ENCODE results near the gene NOTO.
"Not testable (repeated sequence)": the region's sequence is repeated elsewhere in the genome, so short reads cannot be mapped to it uniquely, and the experiment has no call there.

The NOTO gene, protein sequence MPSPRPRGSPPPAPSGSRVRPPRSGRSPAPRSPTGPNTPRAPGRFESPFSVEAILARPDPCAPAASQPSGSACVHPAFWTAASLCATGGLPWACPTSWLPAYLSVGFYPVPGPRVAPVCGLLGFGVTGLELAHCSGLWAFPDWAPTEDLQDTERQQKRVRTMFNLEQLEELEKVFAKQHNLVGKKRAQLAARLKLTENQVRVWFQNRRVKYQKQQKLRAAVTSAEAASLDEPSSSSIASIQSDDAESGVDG

DNA sequence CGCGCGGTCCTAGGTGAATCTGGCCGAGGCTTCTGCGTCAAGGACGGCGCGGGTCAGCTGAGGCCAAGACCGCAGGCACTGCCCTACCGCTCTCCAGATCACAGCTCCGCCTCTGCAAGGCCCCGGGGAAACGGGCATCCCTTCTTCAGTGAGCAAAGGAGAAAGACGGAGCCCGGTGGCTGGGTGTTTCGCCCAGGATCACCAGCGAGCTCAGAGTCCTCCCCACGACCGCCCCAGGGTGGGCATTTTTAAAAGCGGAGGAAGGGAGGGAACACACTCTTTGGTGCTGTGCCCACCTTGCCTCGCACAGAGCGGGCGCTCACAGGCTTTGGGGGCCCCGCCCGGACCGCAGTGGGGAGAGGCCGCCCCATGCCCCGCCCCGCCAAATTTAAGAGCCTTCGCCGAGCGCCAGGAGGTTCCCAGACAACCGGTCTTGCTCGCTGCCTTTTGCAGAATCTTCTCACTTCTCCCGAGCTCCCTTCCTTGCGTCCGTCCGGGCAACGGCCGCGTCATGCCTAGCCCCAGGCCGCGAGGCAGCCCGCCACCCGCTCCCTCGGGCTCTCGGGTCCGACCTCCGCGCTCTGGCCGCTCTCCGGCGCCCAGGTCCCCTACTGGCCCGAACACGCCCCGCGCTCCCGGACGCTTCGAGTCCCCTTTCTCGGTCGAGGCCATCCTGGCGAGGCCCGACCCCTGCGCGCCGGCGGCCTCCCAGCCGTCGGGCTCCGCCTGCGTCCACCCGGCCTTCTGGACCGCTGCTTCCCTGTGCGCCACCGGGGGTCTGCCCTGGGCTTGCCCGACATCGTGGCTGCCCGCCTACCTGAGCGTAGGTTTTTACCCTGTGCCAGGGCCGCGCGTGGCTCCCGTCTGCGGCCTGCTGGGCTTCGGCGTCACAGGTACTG lies at the start of gene NOTO:
Gene NOTO (plus strand): TSS at position 419 of the 899 bp plus-strand sequence. CDS start 93 bp downstream, at position 512.
- no peak for DNase-seq (ENCODE audit: low read depth in 2 of 2, low spot score in 1 of 2)

DNA sequence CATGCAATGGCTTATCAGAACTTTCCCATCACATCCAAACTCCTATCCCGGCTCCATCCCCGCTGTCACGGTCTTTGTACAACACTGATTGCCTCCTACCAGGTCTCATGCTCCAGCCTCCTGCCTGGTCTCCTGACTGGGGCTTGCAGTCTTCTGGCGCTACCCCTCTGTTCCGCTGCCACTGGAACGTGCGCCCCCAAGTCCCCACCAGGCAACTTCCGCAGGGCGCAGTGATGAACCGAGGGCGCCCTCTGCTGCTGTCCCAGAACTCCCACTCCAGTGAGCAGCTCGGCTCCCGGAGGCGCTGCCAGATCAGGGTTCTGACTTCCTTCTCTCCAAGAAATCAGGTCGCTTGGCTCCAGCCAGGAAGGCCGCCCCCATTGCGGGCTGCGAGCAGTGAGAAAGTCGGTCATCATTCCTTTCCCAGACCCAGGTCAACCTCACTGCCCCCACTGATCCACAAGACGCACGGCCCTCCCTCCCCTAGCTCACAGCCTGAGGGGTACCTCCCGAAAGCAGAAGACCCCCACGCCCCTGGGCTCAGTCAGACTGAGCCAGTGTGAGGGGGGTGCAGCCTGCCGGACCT lies 45.7 kb upstream of the NOTO start:
- no peak for DNase-seq (ENCODE audit: low read depth in 2 of 2, low spot score in 1 of 2)

DNA sequence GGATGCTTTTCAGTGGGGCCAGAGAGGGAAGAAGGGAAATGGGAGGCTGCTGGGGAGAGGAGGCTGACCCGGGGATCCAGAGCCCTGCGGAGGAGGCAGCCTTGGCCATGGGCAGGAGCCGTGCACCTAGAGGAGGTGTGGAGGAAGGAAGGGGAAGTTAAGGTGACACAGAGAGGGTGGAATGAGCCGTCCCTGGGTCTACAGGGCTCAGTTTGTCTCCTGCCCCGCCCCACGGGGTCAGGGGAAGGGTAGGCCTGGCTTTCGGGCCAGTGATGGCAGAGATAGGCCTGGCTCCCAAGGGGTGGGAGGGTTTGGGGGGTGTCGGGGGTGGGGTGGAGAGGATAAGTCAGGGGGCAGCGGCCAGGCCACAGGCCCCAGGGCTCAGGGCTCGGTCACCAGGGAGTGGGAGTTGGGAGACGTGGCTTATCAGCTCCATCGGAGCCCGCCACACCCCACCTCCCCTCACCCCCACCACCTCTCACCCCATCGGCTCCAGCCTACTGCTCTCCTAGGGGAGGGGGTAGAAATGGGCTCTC lies 39.5 kb upstream of the NOTO start:
- no peak for DNase-seq (ENCODE audit: low read depth in 2 of 2, low spot score in 1 of 2)

DNA sequence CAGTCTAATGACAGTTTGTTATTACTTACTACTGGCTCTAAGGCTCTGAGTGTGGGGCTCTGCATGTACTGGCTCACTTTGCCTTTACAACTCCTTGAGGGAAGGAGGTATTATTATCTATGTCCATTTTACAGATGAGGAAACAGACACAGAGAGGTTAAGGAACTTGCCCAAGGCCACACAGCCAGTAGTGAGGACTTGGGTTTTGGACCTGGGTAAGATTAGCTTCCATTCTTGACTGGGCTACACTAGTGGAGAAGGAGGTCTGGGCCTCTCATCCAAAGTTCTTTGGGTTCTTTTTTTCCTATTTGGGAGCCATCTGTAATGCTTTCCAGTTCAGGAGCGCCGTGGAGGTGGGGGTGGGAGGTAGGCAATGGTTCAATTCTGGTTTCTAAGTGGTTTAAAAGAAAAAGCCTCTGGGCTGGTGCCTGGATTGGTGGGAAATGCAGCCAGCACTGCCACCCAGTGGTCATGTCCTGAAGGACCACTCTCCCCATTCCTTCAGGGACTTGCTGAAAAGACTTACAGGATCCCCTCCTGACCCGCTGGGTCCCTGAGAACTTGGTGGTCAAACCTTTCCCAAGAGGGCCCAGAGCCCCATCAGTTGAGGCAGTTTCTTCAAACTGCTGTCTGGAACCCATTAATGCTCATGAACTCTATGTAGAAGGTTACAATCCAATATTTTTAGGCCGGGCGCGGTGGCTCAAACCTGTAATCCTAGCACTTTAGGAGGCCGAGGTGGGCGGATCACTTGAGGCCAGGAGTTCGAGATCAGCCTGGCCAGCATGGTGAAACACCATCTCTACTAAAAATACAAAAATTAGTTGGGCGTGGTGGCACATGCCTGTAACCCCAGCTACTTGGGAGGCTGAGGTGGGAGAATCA lies 38.6 kb upstream of the NOTO start:
- DNase-seq (ENCODE audit: low read depth in 2 of 2, low spot score in 1 of 2): peak in 1 of 2 donors; percentile 40

DNA sequence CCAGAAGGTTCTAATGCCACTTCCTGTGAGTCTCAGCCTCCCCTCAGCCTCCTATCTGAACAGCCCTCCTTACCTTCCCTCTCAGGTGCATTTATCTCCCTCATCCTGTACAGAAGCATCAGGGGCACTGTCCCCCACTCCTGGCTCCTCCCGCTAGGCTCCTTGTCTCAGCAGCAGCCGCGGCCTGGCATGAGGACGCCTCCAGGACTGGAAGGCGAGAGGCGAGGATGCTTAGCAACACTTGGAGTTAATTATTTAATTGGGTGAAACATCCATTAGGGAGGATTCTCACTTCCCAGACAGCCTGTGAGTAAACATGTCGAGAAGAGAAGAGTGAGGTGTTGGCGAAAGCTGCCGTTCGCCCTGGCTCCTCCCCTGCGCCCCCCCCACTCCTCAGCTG lies 36.4 kb upstream of the NOTO start:
- DNase-seq (ENCODE audit: low read depth in 2 of 2, low spot score in 1 of 2): not testable (repeated sequence)

DNA sequence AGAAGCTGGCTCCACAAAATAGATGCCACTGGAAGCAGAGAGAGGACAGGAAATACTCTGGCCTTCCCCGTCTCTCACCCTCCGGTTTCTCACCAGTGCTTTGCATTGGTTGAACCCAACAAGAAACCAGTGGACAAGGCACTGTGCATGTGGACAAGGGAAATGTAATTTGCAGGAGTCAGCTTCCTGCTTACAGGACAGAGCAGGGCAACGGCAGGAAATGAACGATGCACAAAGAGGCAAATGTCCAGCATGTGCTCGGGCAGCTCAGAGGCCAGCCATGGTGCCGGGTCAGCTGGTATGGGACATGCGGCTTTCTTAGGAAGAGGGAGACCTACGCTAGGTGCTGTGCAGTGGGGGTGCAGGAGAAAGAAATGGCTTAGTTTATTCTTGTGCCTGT lies 35.6 kb upstream of the NOTO start:
- not testable (repeated sequence) for DNase-seq (ENCODE audit: low read depth in 2 of 2, low spot score in 1 of 2)

DNA sequence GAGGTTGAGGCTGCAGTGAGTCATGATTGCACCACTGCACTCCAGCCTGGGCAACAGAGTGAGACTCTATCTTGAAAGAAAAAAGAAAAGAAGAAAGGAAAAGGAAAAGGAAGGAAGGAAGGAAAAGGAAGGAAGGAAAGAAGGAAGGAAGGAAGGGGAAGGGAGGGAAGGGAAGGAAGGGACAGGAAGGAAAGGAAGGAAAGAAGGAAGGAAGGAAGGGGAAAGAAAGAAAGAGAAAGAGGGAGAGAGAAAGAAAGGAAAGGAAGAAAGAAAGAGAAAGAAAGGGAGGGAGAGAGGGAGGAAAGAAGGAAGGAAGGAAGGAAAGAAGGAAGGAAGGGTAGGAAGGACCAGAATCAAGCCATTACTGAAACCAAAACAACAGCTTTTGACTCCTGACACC lies 34.0 kb upstream of the NOTO start:
- DNase-seq (ENCODE audit: low read depth in 2 of 2, low spot score in 1 of 2): not testable (repeated sequence)

DNA sequence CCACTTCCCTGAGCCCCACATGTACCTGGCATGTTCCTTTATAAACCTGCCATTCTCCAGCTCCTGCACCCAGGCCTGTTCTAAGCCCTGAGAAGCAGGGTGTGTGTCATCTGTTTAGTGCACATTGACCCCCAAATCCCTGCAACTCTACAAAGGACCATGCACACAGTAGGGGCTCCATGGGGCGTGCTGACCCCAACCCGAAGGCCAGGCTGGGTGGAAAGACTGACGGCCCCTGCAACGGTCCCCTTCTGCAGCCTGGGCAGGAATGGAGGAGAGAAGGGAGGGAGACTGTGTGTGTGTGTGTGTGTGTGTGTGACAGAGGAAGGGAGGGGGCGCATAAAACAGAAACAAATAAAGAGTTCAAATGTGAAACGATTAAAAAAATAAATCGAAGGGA lies 32.0 kb upstream of the NOTO start:
- DNase-seq (ENCODE audit: low read depth in 2 of 2, low spot score in 1 of 2): not testable (repeated sequence)

DNA sequence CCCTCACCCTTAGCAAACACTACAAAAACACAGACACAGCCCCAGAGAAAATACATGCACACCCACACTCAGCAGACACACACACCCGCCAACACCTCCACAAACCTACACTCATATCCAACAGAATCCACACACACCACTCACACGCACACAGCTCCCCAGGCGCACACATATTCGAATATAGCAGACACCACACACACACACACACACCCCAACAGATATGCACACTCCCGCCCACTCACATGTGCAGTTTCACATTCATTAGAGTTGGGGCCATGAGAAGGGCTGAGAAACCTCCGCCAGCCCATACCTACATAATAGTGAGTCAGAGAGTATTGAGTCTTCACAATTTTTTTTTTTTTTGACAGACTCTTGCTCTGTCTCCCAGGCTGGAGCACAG lies 29.4 kb upstream of the NOTO start:
- no peak for DNase-seq (ENCODE audit: low read depth in 2 of 2, low spot score in 1 of 2)

DNA sequence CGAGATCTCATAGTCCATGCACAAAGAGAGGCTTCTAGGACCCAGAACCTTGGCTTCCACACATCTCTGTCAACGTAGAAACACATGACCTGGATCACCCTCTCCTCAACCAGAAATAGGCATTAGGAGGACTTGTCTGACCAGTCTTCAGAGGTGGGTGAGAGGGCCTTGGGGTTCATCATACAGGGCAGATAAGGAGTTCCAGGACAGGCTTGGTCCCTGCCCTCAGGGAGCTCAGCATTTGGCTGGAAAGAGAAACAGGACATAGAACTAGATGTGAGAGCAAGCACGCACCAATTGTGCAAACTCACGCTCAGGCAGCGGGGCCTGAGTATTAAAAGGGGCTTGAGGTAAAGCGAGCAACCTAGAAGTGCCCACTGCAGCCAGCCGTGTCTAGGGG lies 28.6 kb upstream of the NOTO start:
- DNase-seq (ENCODE audit: low read depth in 2 of 2, low spot score in 1 of 2): no peak

DNA sequence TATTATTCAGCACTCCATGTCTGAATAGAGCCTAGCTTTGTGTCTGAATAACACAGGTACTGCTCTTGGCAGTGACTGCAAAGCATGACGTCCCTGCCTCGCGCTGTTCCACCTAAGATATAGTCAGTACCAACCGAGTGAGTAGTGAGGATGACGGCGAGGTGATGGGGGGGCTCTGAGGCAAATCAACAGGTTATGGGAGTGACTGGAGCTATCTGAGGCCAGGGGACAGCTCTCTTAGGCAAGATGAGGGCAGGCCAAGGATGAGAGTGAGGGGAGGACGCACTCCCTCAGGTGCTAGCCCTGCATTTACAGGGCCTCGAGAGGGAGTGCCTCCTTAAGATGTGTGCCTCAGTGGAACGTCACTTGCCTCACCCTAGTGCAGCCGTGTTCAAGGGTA lies 28.1 kb upstream of the NOTO start:
- no peak for DNase-seq (ENCODE audit: low read depth in 2 of 2, low spot score in 1 of 2)

DNA sequence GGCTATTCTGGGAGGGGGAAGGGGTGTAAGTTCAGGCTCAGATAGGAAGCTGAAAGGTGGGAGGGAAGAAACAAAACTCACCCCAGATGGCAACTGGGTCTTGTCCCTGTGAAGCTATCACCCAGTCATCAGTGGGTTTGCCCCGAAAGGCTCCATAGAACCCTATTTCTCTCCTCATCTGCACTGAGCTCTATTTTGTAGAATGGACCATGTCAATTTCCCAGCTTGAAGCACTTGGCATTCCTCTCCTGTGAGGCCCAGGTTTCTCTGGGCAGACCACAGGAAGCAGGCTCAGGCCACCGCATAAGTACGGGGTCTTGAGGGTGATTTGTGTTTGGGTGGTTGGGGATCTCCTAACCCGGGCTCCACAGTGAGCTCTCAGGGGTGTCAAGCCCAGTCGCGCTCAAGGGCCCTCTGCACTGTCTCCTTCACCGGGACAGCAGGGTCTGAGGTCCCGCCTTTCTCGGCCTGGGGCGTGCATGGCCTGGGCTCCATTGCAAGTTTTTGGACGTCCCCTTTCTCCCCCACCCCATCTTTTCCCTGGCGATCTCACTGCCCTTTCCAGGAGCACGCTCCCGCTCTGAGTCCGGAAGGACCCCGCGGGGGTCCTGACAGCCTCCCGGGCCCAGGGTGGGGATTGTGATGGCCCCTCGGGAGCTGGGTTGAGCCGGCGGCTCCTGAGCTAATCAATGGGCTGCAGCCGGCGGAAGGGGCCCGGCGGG lies 27.3 kb upstream of the NOTO start:
- no peak for DNase-seq (ENCODE audit: low read depth in 2 of 2, low spot score in 1 of 2)

DNA sequence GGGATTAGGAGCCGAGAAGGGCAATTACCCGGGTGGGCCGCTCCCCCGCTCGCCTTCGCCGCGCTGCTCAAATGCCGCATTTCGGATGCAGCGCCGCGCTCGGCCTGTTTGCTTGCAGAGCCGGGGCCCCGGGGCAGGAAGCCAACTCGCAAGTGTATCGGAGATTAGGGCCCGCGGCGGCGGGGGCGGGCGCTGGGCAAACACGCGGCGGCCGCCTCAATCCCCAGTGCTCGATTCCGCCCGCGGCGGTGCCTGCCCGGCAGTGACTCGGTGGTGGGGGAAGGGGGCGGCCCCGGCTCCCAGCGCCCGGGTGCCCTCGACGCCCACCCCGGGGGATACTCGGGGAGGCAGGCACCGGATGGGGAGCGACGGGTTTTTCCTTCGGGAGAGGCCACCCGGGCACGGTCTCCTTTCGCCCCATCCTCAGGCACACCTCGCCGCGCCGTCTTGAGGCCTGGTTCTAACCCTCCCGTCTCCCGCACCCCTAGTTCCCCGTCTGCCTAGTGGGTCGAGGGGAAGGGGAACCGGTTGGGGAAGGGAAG lies 26.6 kb upstream of the NOTO start:
- DNase-seq (ENCODE audit: low read depth in 2 of 2, low spot score in 1 of 2): peak; percentile 28 to 43

DNA sequence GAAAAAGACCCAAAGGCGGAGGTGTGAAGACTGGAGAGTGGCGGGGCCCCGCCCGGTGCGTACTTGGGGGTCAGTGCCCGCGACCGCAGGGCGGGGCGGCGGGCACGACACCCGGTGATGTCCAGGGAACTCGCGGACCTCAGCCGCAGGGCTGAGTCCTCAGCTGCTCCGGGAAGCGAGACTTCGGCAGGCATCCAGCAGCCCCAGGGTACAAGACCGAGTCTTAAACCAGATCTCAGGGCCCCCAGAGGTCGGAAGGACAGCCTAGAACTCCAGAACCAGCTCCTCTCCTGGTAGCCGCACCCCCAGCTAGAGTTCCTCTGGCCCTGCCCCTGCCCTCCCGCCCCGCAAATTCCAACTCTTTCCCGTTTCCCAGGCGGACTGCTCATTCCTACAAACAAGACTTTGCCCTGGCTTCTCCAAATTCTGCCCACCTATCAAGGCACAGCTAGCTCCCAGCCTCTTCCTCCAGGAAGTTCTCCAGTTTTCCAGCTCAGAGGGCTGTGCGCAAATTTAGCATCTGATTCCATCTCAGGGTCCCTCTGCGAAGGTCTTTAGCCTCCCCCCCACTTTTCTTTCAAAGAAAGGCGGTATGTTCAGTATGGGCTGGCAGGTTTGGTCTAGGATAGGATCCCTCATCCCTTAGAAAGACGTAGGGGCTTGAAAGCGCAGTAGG lies 26.0 kb upstream of the NOTO start:
- DNase-seq (ENCODE audit: low read depth in 2 of 2, low spot score in 1 of 2): no peak

DNA sequence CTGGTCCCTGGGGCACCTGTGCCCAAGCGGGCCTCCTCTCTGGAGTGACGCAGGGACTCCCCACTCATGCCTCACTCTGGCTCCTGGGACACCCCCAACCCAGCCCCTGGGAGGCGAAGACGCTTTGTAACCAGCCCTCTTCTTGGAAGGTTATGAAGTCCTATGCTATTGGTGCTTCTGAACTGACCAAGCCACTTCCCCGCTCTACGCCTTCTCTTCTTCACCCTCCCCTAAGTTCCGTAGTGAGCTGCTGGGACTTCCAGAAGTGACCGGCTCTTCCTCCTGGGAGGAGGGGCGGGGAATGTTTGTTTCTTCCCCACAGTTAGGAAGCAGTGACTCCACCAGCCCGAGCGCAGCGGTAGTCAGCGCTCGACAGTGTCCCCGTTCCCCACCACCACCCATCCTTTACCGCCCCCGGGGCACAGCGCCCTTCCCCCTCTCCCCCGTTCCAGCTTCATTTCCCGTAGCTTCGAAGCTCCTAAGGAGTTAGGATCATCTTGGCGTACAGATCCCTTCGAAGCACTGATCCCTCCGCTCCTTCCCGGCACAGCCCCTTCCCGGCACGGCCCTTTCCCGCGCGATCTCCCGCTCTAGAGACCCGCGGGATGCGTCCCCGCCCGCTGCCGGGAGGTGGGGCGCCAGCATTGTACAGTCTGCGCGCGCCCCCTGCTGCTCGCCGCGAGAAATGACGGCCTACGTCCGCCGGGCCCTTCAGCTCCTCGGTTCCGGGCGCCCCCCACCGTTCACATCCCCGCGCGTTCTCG lies 25.3 kb upstream of the NOTO start:
- peak; percentile 74 to 79 for DNase-seq (ENCODE audit: low read depth in 2 of 2, low spot score in 1 of 2)

DNA sequence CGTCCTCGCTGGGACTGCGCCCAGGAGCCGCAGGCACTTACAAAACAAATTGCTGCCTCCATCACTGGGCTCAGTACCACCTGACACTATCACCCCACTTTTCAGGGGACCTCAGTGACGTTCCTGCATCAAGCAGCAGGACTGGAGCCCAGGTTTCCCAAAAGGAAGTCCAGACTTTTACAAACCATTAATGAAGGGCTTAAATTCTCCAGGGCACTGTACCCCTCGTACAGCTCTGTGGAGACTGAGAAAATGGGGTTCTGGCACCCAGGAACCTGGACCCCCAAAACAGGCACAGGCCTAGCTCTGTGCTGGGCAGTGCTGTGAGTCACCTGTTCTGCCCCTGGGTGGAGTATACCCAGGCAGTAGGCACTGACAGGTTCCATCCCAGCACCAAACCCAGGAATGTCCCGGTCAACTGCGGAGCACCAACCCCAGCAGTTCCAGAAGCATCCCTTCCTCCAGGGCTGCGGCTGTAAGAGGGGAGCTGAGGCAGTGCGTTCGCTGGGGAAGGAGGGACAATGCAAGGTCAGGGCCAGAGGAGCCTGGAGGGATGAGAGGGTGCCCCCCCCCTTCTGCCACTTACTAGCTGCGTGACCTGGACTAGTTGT lies 24.6 kb upstream of the NOTO start:
- no peak for DNase-seq (ENCODE audit: low read depth in 2 of 2, low spot score in 1 of 2)

DNA sequence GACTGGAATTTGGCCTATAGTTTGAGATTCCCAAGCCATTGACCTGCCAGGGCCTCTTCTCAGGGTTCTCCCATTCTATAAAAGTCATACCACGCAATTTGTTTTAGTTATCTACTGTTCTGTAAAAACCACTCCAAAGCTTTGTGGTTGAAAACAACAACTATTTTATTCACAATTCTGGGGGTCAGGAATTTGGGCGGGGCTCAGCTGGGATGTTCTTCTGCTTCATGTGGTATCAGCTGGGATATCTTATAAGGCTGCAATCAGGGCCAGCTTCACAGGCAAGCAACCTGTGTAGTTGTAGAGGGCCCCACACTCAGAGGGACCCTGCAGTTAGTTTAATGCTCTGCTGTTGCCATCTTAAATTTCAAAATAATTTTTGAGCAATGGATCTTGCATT lies 16.4 kb upstream of the NOTO start:
- no peak for DNase-seq (ENCODE audit: low read depth in 2 of 2, low spot score in 1 of 2)

DNA sequence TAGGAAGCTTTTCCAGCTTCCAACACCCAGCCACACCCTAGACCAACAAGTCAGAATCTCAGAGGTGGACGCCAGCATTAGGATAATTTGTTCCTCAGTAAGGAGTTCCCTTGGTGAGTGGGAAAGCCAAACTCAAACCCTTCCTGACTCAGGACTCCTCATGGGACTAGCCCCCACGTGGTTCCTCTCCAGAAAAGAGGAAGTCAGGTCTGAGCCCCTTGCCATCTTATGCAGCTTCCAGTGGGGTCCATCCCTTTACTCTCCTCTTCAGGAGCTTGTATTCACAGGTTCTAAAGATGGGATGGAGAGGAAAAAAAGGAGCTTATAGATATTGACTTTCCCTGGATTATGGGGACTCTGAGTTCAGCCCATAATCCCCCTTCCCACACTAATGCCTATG lies 14.8 kb upstream of the NOTO start:
- no peak for DNase-seq (ENCODE audit: low read depth in 2 of 2, low spot score in 1 of 2)

All from stimulated activated CD8-positive, alpha-beta memory T cell treated with anti-CD3 and anti-CD28 coated beads, Interleukin-4, amount 100 ng/mL, for 4 hours (primary cell).